GM19468 (cell line): ENCODE results near the gene NENF.
A peak's percentile ranks its signal among the peaks of the same experiment; 100 is the strongest.
"Not testable (repeated sequence)": the region's sequence is repeated elsewhere in the genome, so short reads cannot be mapped to it uniquely, and the experiment has no call there.

Experiments
- ATAC-seq: cut with Tn5 transposase; IDR thresholded peaks from one replicate; pipeline ENCODE4 v1.9.1; 2021; ENCODE audit warnings: mild to moderate bottlenecking, moderate library complexity, moderate number of reproducible peaks; ENCODE audit not compliant: unreplicated experiment; ENCODE audit errors: extremely low read depth

NENF gene

GRCh38 chr1:212478467-212479025 lies 45.8 kb downstream of the NENF start:
- ATAC-seq = no peak

GRCh38 chr1:212479188-212479587 lies 46.5 kb downstream of the NENF start:
- ATAC-seq = no peak

- ATAC-seq = not testable (repeated sequence)
Measured at GRCh38 chr1:212480711-212481437, 48.2 kb downstream of the NENF start.

GRCh38 chr1:212481438-212481767 lies 48.7 kb downstream of the NENF start:
- no peak for ATAC-seq

- ATAC-seq = no peak
Measured at GRCh38 chr1:212482006-212482636, 49.4 kb downstream of the NENF start.

GRCh38 chr1:212482637-212483441 lies 50.1 kb downstream of the NENF start:
- no peak for ATAC-seq

- ATAC-seq = no peak
Measured at GRCh38 chr1:212484701-212485570, 52.2 kb downstream of the NENF start.

GRCh38 chr1:212485571-212485912 lies 52.8 kb downstream of the NENF start:
- no peak for ATAC-seq

GRCh38 chr1:212485913-212486618 lies 53.3 kb downstream of the NENF start:
- ATAC-seq = no peak

- no peak for ATAC-seq
Measured at GRCh38 chr1:212486619-212486975, 53.9 kb downstream of the NENF start.

- ATAC-seq = no peak
Measured at GRCh38 chr1:212487286-212487685, 54.6 kb downstream of the NENF start.

- no peak for ATAC-seq
Measured at GRCh38 chr1:212487774-212488435, 55.2 kb downstream of the NENF start.

- ATAC-seq = peak; percentile 64
Measured at GRCh38 chr1:212488436-212489283, 55.9 kb downstream of the NENF start.

GRCh38 chr1:212489284-212489859 lies 56.7 kb downstream of the NENF start:
- no peak for ATAC-seq

- no peak for ATAC-seq
Measured at GRCh38 chr1:212490276-212490675, 57.6 kb downstream of the NENF start.

GRCh38 chr1:212491454-212491853 lies 58.7 kb downstream of the NENF start:
- ATAC-seq = no peak
